ENCODE results near the gene RNF215. TPM values are rescaled to one million over a fixed set of nuclear protein-coding genes. Genes with fewer than 3 reads are reported as not detected.

Gene RNF215
- polyA plus RNA-seq, 1 experiment, result 15.8 TPM

DNA sequence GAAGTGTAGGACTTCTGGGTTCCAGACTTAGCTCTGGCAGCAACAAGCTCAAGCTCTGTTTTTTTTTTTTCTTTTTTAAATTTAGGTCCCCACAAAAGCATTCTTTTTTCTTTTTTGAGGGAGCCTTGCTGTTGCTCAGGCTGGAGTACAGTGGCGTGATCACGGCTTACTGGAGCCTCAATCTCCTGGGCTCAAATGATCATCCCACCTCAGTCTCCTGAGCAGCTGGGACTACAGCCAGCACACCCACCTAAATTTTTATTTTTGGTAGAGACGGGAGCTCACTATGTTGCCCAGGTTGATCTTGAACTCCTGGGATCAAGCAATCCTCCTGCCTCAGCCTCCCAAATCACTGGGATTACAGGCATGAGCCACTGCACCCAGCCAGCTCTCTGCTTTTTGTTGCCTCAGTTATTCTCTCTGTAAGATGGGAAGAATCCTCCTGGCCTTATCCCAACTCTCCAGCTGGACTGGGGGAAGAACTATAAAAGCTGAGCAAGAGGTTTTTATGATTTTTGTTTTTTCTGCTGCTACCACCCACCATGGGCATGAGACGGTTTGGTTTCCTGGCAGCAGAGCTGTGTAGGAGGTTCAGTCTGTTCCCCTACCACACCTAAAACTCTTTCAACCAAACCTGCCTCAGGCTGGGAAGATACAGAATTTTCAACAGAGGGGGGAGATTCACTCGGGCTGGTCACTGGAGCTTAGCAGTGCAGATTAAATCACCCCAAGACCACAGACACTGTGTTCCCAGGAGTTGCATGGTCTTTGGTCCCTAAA is 26.7 kb upstream of the RNF215 start:
- TF ChIP-seq, protein P1, sequence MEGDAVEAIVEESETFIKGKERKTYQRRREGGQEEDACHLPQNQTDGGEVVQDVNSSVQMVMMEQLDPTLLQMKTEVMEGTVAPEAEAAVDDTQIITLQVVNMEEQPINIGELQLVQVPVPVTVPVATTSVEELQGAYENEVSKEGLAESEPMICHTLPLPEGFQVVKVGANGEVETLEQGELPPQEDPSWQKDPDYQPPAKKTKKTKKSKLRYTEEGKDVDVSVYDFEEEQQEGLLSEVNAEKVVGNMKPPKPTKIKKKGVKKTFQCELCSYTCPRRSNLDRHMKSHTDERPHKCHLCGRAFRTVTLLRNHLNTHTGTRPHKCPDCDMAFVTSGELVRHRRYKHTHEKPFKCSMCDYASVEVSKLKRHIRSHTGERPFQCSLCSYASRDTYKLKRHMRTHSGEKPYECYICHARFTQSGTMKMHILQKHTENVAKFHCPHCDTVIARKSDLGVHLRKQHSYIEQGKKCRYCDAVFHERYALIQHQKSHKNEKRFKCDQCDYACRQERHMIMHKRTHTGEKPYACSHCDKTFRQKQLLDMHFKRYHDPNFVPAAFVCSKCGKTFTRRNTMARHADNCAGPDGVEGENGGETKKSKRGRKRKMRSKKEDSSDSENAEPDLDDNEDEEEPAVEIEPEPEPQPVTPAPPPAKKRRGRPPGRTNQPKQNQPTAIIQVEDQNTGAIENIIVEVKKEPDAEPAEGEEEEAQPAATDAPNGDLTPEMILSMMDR (IDR thresholded peaks at IDR 0.05; ENCODE audit: insufficient read depth, low read depth, low read length), result no peak
- POLR2A ChIA-PET, result interaction anchor here (0.6 kb wide), 2 partner anchors 8 to 19 kb away, joined by 3 to 5 read pairs; no protein-coding TSS in a partner anchor
- Histone ChIP-seq H3K27me3 (ENCODE audit: control insufficient read depth, insufficient read depth, low read length) (no peaks in the 10 kb centered on the region), H3K4me3 (ENCODE audit: low read depth, low read length) (no peak overlapping the region), H3K36me3 (ENCODE audit: control insufficient read depth, insufficient read depth, low read length) (peaks cover 31% of the 10 kb centered on the region)
- DNase-seq (ENCODE audit: low read depth), result no peak
- CTCF ChIA-PET, result interaction anchor here (0.9 to 1.1 kb wide), 4 partner anchors 9 to 19 kb away, joined by 3 to 5 read pairs (median 3); partner anchors contain the start of gene SEC14L2

- ChIA-PET POLR2A (interaction anchor here (0.6 kb wide), 2 partner anchors 9 to 18 kb away, joined by 3 to 5 read pairs; no protein-coding TSS in a partner anchor), CTCF (interaction anchor here (0.9 to 2.4 kb wide), 4 partner anchors 10 to 26 kb away, joined by 3 to 24 read pairs (median 3); partner anchors contain the start of genes MTFP1 and RNF215)
- TF ChIP-seq, protein P1 (IDR thresholded peaks at IDR 0.05; ENCODE audit: insufficient read depth, low read depth, low read length), result no peak
- H3K27me3 ChIP-seq (ENCODE audit: control insufficient read depth, insufficient read depth, low read length), result no peaks in the 10 kb centered on the region
- no peak for DNase-seq (ENCODE audit: low read depth)
- H3K4me3 ChIP-seq (ENCODE audit: low read depth, low read length), result no peak overlapping the region
- peaks cover 31% of the 10 kb centered on the region for H3K36me3 ChIP-seq (ENCODE audit: control insufficient read depth, insufficient read depth, low read length)
Measured at GRCh38 chr22:30413001-30413400, 25.8 kb upstream of the RNF215 start.

DNA sequence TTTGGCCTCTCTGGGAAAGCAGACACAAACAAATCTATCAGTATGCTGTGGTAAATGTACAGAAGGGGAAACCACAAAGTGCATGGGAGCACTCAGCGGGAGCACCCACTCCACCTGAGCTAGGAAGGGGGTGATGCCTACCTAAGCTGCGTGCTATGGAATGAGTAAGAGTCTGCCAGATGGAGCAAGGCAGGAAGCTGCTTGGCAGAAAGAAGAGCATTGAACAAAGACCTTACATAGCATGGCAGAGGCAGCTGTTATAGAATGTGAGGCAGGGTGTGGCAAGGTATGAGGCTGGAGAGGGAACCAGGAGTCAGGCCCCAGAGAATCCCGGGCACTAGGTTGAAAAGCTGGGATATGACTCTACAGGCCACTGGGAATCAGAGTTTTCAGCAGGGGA is 24.6 kb upstream of the RNF215 start:
- Histone ChIP-seq H3K27me3 (ENCODE audit: control insufficient read depth, insufficient read depth, low read length) (no peaks in the 10 kb centered on the region), H3K36me3 (ENCODE audit: control insufficient read depth, insufficient read depth, low read length) (peaks cover 32% of the 10 kb centered on the region), H3K4me3 (ENCODE audit: low read depth, low read length) (no peak overlapping the region)
- POLR2A ChIA-PET, result no interaction called here
- no peak for DNase-seq (ENCODE audit: low read depth)
- TF ChIP-seq, protein P1 (IDR thresholded peaks at IDR 0.05; ENCODE audit: insufficient read depth, low read depth, low read length), result no peak
- CTCF ChIA-PET, result interaction anchor here (1.1 to 2.4 kb wide), 3 partner anchors 11 to 20 kb away, joined by 3 to 24 read pairs (median 5); partner anchors contain the start of gene MTFP1

- Histone ChIP-seq H3K27me3 (ENCODE audit: control insufficient read depth, insufficient read depth, low read length) (no peaks in the 10 kb centered on the region), H3K4me3 (ENCODE audit: low read depth, low read length) (no peak overlapping the region), H3K36me3 (ENCODE audit: control insufficient read depth, insufficient read depth, low read length) (peaks cover 25% of the 10 kb centered on the region)
- CTCF ChIA-PET, result interaction anchor here (0.8 to 1.3 kb wide), 4 partner anchors 10 to 148 kb away, joined by 3 to 4 read pairs (median 4); partner anchors contain the start of gene SEC14L2
- POLR2A ChIA-PET, result interaction anchor here (0.5 to 1.0 kb wide), 4 partner anchors 9 to 190 kb away, joined by 3 to 11 read pairs (median 4); partner anchors contain the start of gene SEC14L2
- TF ChIP-seq, protein P1 (IDR thresholded peaks at IDR 0.05; ENCODE audit: insufficient read depth, low read depth, low read length), result no peak
- DNase-seq (ENCODE audit: low read depth), result peak; percentile 62
Measured at GRCh38 chr22:30408388-30409102, 21.3 kb upstream of the RNF215 start.

GRCh38 chr22:30406400-30406799 is 19.2 kb upstream of the RNF215 start:
- TF ChIP-seq, protein P1 (IDR thresholded peaks at IDR 0.05; ENCODE audit: insufficient read depth, low read depth, low read length), result no peak
- Histone ChIP-seq H3K27me3 (ENCODE audit: control insufficient read depth, insufficient read depth, low read length) (no peaks in the 10 kb centered on the region), H3K36me3 (ENCODE audit: control insufficient read depth, insufficient read depth, low read length) (peaks cover 18% of the 10 kb centered on the region), H3K4me3 (ENCODE audit: low read depth, low read length) (no peak overlapping the region)
- POLR2A ChIA-PET, result no interaction called here
- no peak for DNase-seq (ENCODE audit: low read depth)
- CTCF ChIA-PET, result interaction anchor here (0.7 to 2.4 kb wide), 6 partner anchors 9 to 143 kb away, joined by 3 to 8 read pairs (median 4); partner anchors contain the start of gene SEC14L2
